ENCODE data around the gene PPA1. TPM values are rescaled to one million over a fixed set of nuclear protein-coding genes. Genes with fewer than 3 reads are reported as not detected.

PPA1 gene
- total RNA-seq, 1 experiment from 2014 or later: 351 TPM

DNA sequence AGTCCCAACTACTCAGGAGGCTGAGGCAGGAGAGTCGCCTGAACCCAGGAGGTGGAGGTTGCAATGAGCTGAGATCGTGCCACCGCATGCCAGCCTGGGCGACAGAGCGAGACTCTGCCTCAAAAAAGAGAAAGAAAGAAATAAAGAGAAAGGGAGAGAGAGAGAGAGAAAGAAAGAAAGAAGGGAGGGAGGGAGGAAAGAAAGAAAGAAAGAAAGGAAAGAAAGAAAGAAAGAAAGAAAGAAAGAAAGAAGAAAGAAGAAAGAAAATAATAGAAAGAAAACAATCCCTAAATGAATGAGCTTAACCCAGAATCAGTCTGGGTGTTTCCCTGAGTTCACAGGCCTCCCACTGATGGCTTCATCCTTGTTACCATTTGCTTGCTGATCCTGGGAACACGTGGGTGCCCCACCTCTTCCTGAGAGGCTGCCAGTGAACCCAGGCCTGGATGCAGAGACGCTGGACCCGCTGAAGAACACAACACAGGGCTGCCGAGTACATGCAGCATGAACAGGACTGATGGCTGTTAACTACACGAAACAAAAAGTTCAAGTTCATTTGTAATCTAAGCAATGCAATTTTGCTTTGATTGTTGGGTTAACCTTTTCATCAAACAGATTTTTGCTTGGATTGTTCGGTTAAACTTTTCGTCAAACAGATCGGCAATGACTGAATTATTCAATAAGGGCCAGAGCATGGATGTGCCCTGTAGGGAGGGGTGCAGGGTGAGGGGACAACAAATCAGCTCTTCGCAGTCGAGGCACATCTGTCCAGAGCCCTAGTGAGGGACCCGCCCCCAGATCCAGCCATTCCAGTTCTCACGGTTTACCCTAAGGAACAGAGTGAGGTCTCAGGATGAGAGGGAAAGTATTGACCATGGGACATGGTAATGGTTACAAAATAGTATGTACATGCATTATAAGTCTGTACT is 39.0 kb upstream of the PPA1 start:
- H3K27me3 ChIP-seq (replicated peaks; ENCODE audit: insufficient read depth, low read depth, low read length, poor library complexity): no peaks in the 10 kb centered on the region
- intact Hi-C loops (cut with micrococcal nuclease; ENCODE audit: unreplicated experiment): loop anchor here (5.0 kb wide), 1 partner anchor 90 kb away; no protein-coding TSS in a partner anchor
- DNase-seq (ENCODE audit: low spot score): no peak
- CTCF ChIA-PET: interaction anchor here (0.7 to 1.3 kb wide), 4 partner anchors 17 to 126 kb away, joined by 3 to 7 read pairs (median 4); partner anchors contain the start of gene TYSND1
- POLR2A ChIA-PET (ENCODE audit: low non-redundant PET): no interaction called here
- no peaks in the 10 kb centered on the region for H3K4me1 ChIP-seq (ENCODE audit: insufficient read depth, low read length, poor library complexity, severe bottlenecking)
- H3K27ac ChIP-seq (ENCODE audit: low read depth, low read length, poor library complexity, severe bottlenecking): no peak overlapping the region
- peaks cover 5% of the 10 kb centered on the region for H3K9me3 ChIP-seq (ENCODE audit: low read depth, low read length, poor library complexity, severe bottlenecking)
- no peak overlapping the region for H3K4me3 ChIP-seq (ENCODE audit: low read depth, low read length, poor library complexity, severe bottlenecking)
- BruUV-seq (replicated peaks): no TSS peak
- no peak for TF ChIP-seq EZH2 (IDR thresholded peaks at IDR 0.05; ENCODE audit: borderline replicate concordance, low read depth, low read length, poor library complexity, severe bottlenecking)
- TF ChIP-seq, protein P1, sequence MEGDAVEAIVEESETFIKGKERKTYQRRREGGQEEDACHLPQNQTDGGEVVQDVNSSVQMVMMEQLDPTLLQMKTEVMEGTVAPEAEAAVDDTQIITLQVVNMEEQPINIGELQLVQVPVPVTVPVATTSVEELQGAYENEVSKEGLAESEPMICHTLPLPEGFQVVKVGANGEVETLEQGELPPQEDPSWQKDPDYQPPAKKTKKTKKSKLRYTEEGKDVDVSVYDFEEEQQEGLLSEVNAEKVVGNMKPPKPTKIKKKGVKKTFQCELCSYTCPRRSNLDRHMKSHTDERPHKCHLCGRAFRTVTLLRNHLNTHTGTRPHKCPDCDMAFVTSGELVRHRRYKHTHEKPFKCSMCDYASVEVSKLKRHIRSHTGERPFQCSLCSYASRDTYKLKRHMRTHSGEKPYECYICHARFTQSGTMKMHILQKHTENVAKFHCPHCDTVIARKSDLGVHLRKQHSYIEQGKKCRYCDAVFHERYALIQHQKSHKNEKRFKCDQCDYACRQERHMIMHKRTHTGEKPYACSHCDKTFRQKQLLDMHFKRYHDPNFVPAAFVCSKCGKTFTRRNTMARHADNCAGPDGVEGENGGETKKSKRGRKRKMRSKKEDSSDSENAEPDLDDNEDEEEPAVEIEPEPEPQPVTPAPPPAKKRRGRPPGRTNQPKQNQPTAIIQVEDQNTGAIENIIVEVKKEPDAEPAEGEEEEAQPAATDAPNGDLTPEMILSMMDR (conservative IDR thresholded peaks at IDR 0.05; ENCODE audit: low read depth, low read length): no peak
- no peaks in the 10 kb centered on the region for H3K36me3 ChIP-seq (ENCODE audit: insufficient read depth, low read length, poor library complexity, severe bottlenecking)

DNA sequence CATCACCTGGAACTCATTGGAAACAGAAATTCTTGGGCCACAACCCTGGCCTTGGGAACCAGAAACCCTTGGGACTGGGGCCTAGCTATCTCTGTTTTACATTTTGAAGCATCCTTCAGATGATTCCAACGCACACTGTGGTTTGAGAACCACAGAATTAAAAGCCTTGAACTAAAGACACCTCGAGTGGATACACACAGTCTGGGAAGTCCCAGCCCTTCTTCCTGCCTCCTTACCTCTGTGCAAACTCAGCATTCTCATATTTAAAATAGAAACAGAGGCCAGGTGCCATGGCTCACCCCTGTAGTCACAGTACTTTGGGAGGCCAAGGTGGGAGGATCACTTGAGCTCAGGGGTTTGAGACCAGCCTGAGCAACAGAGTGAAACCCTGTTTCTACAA is 37.7 kb upstream of the PPA1 start:
- TF ChIP-seq, protein P1 (conservative IDR thresholded peaks at IDR 0.05; ENCODE audit: low read depth, low read length): no peak
- TF ChIP-seq EZH2 (IDR thresholded peaks at IDR 0.05; ENCODE audit: borderline replicate concordance, low read depth, low read length, poor library complexity, severe bottlenecking): no peak
- DNase-seq (ENCODE audit: low spot score): no peak
- H3K36me3 ChIP-seq (ENCODE audit: insufficient read depth, low read length, poor library complexity, severe bottlenecking): no peaks in the 10 kb centered on the region
- no peaks in the 10 kb centered on the region for H3K27me3 ChIP-seq (replicated peaks; ENCODE audit: insufficient read depth, low read depth, low read length, poor library complexity)
- ChIA-PET POLR2A (ENCODE audit: low non-redundant PET) (interaction anchor here (0.6 kb wide), 1 partner anchor 41 kb away, joined by 3 read pairs; no protein-coding TSS in a partner anchor), CTCF (no interaction called here)
- intact Hi-C loops (cut with micrococcal nuclease; ENCODE audit: unreplicated experiment): loop anchor here (5.0 kb wide), 1 partner anchor 91 kb away; no protein-coding TSS in a partner anchor
- BruUV-seq (replicated peaks): no TSS peak
- H3K27ac ChIP-seq (ENCODE audit: low read depth, low read length, poor library complexity, severe bottlenecking): no peak overlapping the region
- H3K4me1 ChIP-seq (ENCODE audit: insufficient read depth, low read length, poor library complexity, severe bottlenecking): no peaks in the 10 kb centered on the region
- peaks cover 5% of the 10 kb centered on the region for H3K9me3 ChIP-seq (ENCODE audit: low read depth, low read length, poor library complexity, severe bottlenecking)
- no peak overlapping the region for H3K4me3 ChIP-seq (ENCODE audit: low read depth, low read length, poor library complexity, severe bottlenecking)

DNA sequence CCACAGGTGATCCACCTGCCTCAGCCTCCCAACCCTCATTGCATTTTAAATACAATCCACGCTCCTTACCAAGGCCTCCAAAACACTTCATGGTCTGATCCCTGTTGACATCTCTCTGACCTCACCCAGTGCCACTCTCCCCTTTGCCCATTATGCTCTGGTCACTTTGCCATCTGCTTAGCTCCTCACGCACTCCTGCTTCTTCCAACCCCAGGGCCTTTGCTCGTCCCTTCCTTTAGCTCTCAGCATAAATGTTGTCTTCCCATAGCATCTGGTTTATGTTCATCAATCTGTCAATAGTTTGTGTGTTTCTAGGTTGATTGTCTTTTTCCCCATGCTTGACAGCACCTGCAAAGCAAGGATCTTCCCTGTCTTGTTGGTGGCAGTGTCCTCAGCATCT is 36.5 kb upstream of the PPA1 start:
- ChIA-PET POLR2A (ENCODE audit: low non-redundant PET) (no interaction called here), CTCF (no interaction called here)
- BruUV-seq (replicated peaks): no TSS peak
- H3K36me3 ChIP-seq (ENCODE audit: insufficient read depth, low read length, poor library complexity, severe bottlenecking): no peaks in the 10 kb centered on the region
- H3K27ac ChIP-seq (ENCODE audit: low read depth, low read length, poor library complexity, severe bottlenecking): no peak overlapping the region
- H3K4me1 ChIP-seq (ENCODE audit: insufficient read depth, low read length, poor library complexity, severe bottlenecking): no peaks in the 10 kb centered on the region
- no peak overlapping the region for H3K4me3 ChIP-seq (ENCODE audit: low read depth, low read length, poor library complexity, severe bottlenecking)
- TF ChIP-seq, protein P1 (conservative IDR thresholded peaks at IDR 0.05; ENCODE audit: low read depth, low read length): no peak
- TF ChIP-seq EZH2 (IDR thresholded peaks at IDR 0.05; ENCODE audit: borderline replicate concordance, low read depth, low read length, poor library complexity, severe bottlenecking): no peak
- no peak for DNase-seq (ENCODE audit: low spot score)
- intact Hi-C loops (cut with micrococcal nuclease; ENCODE audit: unreplicated experiment): loop anchor here (5.0 kb wide), 1 partner anchor 93 kb away; no protein-coding TSS in a partner anchor
- H3K9me3 ChIP-seq (ENCODE audit: low read depth, low read length, poor library complexity, severe bottlenecking): no peaks in the 10 kb centered on the region
- no peaks in the 10 kb centered on the region for H3K27me3 ChIP-seq (replicated peaks; ENCODE audit: insufficient read depth, low read depth, low read length, poor library complexity)

Data from A673 (cell line).